IPS-15b (cell line): ENCODE measurements around the gene ABCA4.

Experiments
- H3K27me3 ChIP-seq: one replicate; pipeline ENCODE4 v1.6.1; 2013; ENCODE audit warnings: low read length; ENCODE audit not compliant: control insufficient read depth, insufficient read depth
- H3K36me3 ChIP-seq: one replicate; pipeline ENCODE4 v1.6.1; 2013; ENCODE audit warnings: low read length; ENCODE audit not compliant: control insufficient read depth, insufficient read depth
- H3K4me1 ChIP-seq: one replicate; pipeline ENCODE4 v1.6.1; 2013; ENCODE audit warnings: mild to moderate bottlenecking, low read length; ENCODE audit not compliant: control insufficient read depth, insufficient read depth
- H3K4me3 ChIP-seq: one replicate; pipeline ENCODE4 v1.5.1; 2013; ENCODE audit warnings: low read depth, low read length
- H3K9ac ChIP-seq: one replicate; pipeline ENCODE4 v1.6.1; 2013; ENCODE audit warnings: low read depth, mild to moderate bottlenecking, low read length
- H3K9me3 ChIP-seq: one replicate; pipeline ENCODE4 v1.6.1; 2013; ENCODE audit warnings: mild to moderate bottlenecking, low read length; ENCODE audit not compliant: control insufficient read depth, insufficient read depth

The ABCA4 gene

DNA sequence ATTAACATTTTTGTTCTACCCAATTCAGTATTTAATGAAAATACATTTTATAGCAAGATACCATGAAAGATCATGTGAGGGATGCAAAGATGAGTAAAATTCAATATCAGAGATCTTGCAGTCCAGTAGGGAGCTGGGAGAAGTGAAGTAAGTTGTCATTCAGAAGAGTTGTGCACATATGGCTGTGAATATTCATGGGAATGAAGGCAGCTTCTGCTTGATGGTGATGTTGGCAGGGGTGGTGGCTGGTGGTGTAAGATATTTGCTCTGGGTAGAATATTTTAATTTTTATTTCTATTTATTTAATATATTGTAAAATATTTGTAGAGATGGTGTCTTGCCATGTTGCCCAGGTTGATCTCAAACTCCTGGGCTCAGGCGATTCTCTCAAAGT lies 139.7 kb downstream of the ABCA4 start:
- Histone ChIP-seq H3K4me3 (no peak overlapping the region), H3K36me3 (no peaks in the 10 kb centered on the region), H3K9me3 (no peaks in the 10 kb centered on the region), H3K27me3 (no peaks in the 10 kb centered on the region), H3K4me1 (peaks cover 19% of the 10 kb centered on the region), H3K9ac (no peak overlapping the region)

DNA sequence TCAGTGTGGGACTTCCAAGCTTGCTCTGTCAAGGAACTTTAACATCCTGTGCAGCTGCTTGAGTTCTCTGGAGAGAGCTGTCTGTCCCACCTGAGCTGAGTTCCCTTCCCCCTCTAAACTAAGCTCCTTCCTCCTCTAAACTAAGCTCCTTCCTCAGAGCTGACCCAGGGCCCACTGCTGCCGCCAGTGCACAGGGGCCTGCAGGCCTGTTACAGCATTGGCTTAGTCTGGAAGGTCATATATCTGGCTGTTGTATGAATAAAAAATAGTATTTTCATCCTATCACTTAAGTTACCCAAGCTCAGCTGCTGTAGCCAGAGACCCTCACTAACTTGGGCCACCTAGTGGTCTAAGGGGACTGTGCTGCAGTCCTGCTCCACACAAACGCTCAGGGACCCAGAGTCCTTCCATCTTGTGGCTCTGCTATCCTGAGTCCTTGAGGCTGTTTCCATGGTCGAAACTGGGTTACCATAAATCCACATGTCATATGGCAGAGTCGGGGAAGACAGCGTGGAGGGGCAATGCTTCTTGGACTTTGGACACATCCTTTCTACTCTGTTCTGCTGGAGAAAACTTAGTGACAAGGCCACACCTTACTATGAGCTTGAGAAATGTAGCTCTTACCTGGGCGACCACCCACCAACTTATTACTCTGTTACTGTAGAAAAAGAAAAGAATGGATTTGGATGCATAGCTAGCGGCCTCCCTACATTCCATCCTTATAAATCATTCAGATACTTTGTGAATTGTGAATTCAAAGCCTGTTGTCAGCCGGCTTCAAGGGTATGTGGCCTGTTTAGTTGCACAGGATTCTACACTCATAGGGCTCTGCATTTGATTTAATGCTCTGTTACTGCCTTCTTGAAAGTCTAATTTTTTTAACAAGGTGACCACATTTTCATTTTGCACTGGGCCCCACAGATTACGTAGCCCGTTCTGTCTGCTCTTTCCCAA lies 140.4 kb downstream of the ABCA4 start:
- Histone ChIP-seq H3K9ac (no peak overlapping the region), H3K4me3 (no peak overlapping the region), H3K36me3 (no peaks in the 10 kb centered on the region), H3K9me3 (no peaks in the 10 kb centered on the region), H3K27me3 (no peaks in the 10 kb centered on the region), H3K4me1 (peaks cover 19% of the 10 kb centered on the region)

DNA sequence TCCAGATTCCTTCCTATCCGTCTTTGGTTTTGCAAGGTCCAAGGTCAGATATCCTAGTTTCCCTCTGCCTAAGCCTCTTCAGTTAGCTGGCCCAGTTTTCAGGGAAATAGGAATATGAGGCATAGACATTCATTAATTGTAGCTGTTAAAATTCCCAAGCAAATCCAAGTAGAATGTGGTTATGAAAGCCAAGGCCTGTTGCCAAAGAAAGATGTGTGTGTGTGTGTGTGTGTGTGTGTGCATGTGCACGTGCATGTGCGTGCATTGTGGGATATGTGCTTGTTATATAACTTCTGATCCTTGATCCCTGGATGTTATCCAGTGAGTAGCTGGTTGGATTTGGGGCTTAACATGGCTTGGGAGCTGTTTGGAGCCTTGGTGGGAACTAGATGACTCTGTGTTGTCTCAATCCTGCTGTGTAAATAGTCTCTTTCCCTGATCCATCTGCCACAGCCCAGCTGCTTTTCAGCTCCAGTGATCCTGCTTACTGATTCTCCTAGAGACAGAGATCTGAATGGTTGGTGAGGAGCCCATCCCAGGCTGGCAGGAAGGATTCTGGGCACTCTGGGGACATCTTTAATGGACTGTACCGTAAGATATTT lies 141.1 kb downstream of the ABCA4 start:
- no peaks in the 10 kb centered on the region for H3K9me3 ChIP-seq
- no peaks in the 10 kb centered on the region for H3K27me3 ChIP-seq
- H3K9ac ChIP-seq, result no peak overlapping the region
- no peak overlapping the region for H3K4me3 ChIP-seq
- peaks cover 19% of the 10 kb centered on the region for H3K4me1 ChIP-seq
- no peaks in the 10 kb centered on the region for H3K36me3 ChIP-seq

DNA sequence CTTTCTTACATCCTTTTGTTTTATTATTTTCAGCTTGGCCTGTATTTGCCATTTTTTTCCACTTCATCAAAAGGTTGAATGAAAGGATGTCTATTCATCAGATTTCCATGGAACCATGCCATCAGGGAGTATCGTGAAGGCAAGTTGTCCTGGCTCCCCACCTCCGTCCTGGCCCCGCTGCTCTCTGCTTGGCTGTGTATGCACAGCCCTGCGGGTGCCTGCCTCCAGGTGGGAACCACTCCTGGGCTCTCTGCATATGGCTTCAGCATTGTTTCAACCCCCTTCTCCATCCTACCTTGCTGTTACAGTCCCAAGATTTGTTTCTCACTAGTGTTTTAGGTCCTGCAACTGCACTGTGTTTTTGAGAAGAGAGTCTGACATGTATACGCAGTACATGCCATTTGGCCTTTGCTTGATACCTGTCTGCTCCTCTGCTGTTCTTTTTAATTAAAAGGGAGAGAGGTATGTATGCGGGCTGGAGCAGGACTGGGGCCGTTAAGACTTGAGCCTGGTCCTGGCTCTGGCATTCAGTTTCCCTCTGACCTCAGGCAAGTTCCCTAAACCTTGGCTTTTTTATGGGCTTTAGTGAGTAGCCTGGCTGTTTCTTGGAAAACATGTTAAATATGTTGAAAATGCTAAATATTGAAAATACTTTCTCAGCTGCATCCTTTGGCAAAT lies 141.8 kb downstream of the ABCA4 start:
- Histone ChIP-seq H3K27me3 (no peaks in the 10 kb centered on the region), H3K36me3 (no peaks in the 10 kb centered on the region), H3K9me3 (no peaks in the 10 kb centered on the region), H3K9ac (no peak overlapping the region), H3K4me3 (no peak overlapping the region), H3K4me1 (peaks cover 19% of the 10 kb centered on the region)

DNA sequence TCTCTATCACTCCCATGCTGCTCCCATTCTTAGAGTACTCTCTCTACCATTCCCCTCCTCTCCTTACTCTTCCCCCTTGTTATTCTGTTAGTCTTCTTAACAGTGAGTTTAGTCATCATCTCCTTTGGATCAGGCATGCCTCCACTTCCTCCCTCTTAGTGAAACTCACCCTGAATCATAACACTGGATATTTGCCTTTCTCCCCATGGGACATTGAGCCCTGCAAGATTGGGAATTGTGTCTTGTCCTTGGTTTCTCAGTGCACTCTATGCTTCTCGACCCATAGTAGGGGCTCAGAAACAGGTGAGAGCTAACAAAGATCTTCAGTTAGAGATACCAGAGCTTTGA lies 143.4 kb downstream of the ABCA4 start:
- H3K9me3 ChIP-seq, result no peaks in the 10 kb centered on the region
- H3K4me3 ChIP-seq, result no peak overlapping the region
- H3K36me3 ChIP-seq, result no peaks in the 10 kb centered on the region
- H3K9ac ChIP-seq, result no peak overlapping the region
- H3K4me1 ChIP-seq, result peaks cover 19% of the 10 kb centered on the region
- no peaks in the 10 kb centered on the region for H3K27me3 ChIP-seq

DNA sequence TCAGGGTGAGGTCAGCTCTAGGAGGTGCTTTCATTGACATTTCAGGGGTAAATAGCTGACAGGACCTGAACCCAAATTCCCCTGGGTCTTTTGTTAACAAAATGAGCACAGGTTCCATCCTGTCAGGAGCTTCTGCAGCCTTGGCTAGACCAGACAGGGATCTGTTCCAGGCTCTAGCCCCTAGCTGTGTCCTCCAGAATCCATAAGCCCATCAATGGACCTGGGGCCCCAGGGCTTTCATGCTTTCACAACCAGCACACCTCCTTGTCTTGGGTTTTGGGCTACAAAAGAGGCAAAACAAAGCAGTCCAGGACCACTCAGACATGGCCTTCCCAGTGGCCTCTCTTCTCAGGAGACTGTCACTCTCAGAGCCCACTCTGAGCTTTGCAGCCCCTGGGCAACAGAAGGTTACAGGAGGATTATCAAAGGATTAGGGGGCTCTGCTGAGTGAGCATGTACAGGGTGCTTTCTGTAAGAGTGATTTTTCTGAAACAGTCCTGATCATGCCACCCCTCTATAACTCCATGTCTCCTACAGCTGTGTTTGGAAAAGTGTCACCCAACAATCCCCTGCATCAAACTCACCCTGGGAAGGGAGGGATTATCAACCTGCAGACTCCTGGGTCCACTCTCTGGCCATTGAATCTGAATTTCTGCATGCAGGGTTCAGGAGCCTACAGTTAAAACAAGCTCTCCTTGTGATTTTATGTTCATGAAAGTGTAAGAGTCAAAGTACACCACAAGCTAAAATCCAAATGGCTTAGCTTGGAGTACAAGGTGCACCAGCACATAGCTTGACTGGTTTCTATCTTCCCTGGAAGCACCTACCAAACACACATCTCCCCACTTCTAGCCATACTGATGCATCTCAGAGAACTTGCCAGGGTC lies 144.0 kb downstream of the ABCA4 start:
- Histone ChIP-seq H3K9ac (no peak overlapping the region), H3K4me3 (no peak overlapping the region), H3K9me3 (no peaks in the 10 kb centered on the region), H3K27me3 (no peaks in the 10 kb centered on the region), H3K36me3 (no peaks in the 10 kb centered on the region), H3K4me1 (peaks cover 19% of the 10 kb centered on the region)

DNA sequence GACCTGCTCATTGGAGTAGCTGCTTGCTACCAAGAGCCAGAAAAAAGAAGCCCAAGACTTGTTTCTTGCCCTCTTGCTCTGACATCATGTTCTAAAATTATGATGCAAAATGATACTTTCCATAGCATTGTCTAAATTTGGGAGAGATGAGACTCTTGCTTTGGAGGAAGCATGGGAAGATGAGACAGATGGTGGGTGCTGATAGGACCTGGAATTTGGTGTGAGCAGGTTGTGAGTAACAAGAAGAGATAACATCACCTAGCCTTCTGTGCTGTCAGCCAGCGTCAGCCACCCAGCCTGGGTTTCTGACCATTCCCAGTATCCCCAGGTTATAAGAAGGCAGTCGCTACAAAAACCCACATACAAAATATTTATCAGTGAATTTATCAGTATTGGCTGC lies 144.7 kb downstream of the ABCA4 start:
- Histone ChIP-seq H3K36me3 (no peaks in the 10 kb centered on the region), H3K9ac (no peak overlapping the region), H3K9me3 (no peaks in the 10 kb centered on the region), H3K4me1 (peaks cover 19% of the 10 kb centered on the region), H3K27me3 (no peaks in the 10 kb centered on the region), H3K4me3 (no peak overlapping the region)

DNA sequence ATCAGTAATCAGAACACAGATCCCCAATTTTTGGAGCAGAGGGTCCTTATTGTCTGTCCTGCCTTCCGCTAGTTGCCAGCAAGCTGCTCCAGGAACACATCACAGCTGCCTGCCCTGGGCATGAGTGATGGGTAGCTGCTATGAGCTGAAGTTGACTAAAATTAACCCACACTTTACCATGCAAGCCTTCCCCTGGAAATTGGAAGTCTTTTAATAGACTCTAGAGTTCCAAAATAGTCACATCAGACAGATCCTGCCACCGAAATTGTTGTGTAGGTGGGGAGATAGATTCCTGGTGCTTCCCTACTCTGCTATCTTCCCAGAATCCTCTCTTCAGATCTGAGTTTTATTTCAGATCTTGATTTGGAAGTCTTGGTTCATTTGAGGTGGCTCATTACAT lies 148.6 kb downstream of the ABCA4 start:
- Histone ChIP-seq H3K36me3 (no peaks in the 10 kb centered on the region), H3K9ac (no peak overlapping the region), H3K4me1 (peaks cover 5% of the 10 kb centered on the region), H3K9me3 (no peaks in the 10 kb centered on the region), H3K27me3 (no peaks in the 10 kb centered on the region), H3K4me3 (no peak overlapping the region)

DNA sequence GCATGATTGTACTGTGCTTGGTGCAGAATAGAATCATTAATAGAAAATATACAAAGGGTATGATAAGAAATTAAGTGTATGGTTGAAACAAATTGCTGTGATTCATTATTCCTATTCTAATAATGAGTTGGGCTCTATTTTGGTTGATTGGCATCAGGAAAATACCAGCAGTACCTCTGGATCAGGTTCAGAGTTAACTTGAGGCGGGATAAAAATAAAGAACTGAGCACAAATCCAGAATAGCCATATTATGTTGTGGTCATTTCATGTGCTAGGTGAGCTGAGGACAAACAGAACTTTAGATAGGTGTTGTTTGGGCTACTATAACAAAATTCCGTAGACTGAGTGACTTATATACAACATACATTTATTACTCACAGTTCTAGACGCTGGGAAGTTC lies 151.1 kb downstream of the ABCA4 start:
- no peaks in the 10 kb centered on the region for H3K36me3 ChIP-seq
- H3K4me3 ChIP-seq, result no peak overlapping the region
- H3K9ac ChIP-seq, result no peak overlapping the region
- no peaks in the 10 kb centered on the region for H3K4me1 ChIP-seq
- no peaks in the 10 kb centered on the region for H3K9me3 ChIP-seq
- H3K27me3 ChIP-seq, result no peaks in the 10 kb centered on the region

DNA sequence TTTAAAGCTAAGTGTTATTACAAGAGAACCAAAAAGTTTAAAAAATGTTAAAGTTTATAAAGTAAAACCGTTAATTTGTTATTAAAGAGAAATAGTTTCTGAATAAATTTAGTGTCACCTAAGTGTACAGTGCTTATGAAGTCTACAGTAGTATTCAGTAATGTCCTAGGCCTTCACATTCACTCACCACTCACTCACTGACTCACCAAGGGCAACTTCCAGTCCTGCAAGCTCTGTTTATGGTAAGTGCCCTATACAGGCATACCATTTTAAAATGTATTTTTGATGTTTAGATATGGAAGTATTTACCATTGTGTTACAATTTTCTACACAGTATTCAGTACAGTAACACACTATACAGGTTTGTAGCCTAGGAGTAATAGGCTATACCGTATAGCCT lies 151.6 kb downstream of the ABCA4 start:
- Histone ChIP-seq H3K36me3 (no peaks in the 10 kb centered on the region), H3K27me3 (no peaks in the 10 kb centered on the region), H3K9ac (no peak overlapping the region), H3K4me3 (no peak overlapping the region), H3K4me1 (no peaks in the 10 kb centered on the region), H3K9me3 (no peaks in the 10 kb centered on the region)

DNA sequence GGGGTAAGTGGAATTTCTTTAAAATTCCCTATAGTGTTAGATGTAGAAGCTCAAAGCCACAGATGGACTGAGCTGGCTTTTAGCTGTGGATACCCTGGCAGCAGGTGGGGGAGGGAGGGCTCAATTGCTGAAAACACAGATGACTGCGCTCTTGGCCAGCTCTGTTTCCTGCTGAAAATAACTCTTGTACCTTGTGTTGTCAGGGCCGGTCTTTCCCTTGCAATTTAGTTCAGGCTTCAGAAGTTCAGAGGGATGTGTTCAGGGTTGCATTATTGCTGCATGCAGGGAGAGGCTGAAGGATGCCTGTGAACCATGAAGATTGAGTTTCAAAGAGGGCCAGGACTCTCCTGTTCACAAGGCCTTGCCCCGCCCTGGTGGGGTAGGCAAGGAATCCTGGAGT lies 153.6 kb downstream of the ABCA4 start:
- no peaks in the 10 kb centered on the region for H3K9me3 ChIP-seq
- H3K9ac ChIP-seq, result no peak overlapping the region
- H3K4me1 ChIP-seq, result no peaks in the 10 kb centered on the region
- H3K4me3 ChIP-seq, result no peak overlapping the region
- no peaks in the 10 kb centered on the region for H3K27me3 ChIP-seq
- H3K36me3 ChIP-seq, result no peaks in the 10 kb centered on the region
